Neutrophil (primary cell): ENCODE measurements around the gene UCK1.
A peak's percentile ranks its signal among the peaks of the same experiment; 100 is the strongest.

ENCODE experiments used
- H3K27ac ChIP-seq: fragments of 200-600 bp; sonication (generic); 2 replicates; pipeline ENCODE4 v1.5.1; 2016; ENCODE audit warnings: mild to moderate bottlenecking, moderate library complexity
- H3K27me3 ChIP-seq: fragments of 200-600 bp; sonication (generic); 2 replicates; pipeline ENCODE4 v1.6.0; 2016; ENCODE audit warnings: mild to moderate bottlenecking
- H3K36me3 ChIP-seq: fragments of 200-600 bp; sonication (generic); 2 replicates; pipeline ENCODE4 v1.5.1; 2017
- H3K4me1 ChIP-seq, 2 experiments: fragments of 200-600 bp in 1 of 2; sonication (generic) in 1 of 2; 1 replicate in 1 of 2; 2 replicates in 1 of 2; pipeline versions ENCODE4 v1.5.1 to v1.6.1; 2013 to 2016; ENCODE audit warnings: low read depth in 1 of 2, low read length in 1 of 2, mild to moderate bottlenecking in 1 of 2, moderate library complexity in 1 of 2; ENCODE audit not compliant: control insufficient read depth in 1 of 2, insufficient read depth in 1 of 2
- H3K4me3 ChIP-seq, 2 experiments: fragments of 200-600 bp in 1 of 2; sonication (generic) in 1 of 2; 1 replicate in 1 of 2; 2 replicates in 1 of 2; pipeline ENCODE4 v1.5.1; 2013 to 2016; ENCODE audit warnings: low read depth in 1 of 2, low read length in 1 of 2, mild to moderate bottlenecking in 1 of 2, moderate library complexity in 1 of 2
- H3K9me3 ChIP-seq: fragments of 200-600 bp; sonication (generic); 2 replicates; pipeline ENCODE4 v1.5.1; 2016
- TF ChIP-seq, protein P1 (sequence below): fragments of 200-600 bp; sonication (generic); IDR thresholded peaks from 2 replicates; pipeline ENCODE4 v1.5.1; 2016; ENCODE audit warnings: antibody characterized with exemption

The UCK1 gene

DNA sequence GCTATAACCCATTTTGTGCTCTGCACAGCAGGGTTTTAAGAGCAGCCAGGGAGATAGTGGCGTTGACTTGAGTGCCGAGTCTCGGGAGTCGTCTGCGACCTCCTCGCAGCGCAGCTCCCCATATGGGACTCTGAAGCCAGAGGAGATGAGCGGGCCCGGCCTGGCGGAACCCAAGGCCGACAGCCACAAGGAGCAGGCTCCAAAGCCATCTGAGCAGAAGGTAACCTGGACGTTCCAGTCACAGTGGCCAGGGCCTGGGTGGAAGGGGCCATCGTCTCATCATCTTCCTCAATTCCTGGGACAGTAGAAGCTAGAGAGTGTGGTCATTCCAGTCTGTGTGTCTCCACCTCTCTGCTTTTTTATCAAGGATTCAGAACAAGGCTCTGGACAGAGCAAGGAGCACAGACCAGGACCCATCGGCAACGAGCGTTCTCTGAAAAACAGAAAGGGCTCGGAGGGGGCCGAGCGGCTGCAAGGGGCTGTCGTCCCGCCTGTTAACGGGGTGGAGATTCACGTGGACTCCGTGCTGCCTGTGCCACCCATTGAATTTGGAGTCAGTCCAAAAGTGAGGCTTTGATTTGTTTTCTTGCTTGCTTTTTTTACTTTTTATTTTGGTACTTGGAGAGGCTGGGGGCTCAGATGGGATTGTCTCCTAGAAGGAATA is 48.6 kb downstream of the UCK1 start:
- Histone ChIP-seq H3K9me3 (no peaks in the 10 kb centered on the region), H3K4me3 (no peak overlapping the region), H3K27ac (no peak overlapping the region), H3K27me3 (no peaks in the 10 kb centered on the region), H3K4me1 (no peaks in the 10 kb centered on the region), H3K36me3 (peaks cover 96% of the 10 kb centered on the region)
- TF ChIP-seq, protein P1, sequence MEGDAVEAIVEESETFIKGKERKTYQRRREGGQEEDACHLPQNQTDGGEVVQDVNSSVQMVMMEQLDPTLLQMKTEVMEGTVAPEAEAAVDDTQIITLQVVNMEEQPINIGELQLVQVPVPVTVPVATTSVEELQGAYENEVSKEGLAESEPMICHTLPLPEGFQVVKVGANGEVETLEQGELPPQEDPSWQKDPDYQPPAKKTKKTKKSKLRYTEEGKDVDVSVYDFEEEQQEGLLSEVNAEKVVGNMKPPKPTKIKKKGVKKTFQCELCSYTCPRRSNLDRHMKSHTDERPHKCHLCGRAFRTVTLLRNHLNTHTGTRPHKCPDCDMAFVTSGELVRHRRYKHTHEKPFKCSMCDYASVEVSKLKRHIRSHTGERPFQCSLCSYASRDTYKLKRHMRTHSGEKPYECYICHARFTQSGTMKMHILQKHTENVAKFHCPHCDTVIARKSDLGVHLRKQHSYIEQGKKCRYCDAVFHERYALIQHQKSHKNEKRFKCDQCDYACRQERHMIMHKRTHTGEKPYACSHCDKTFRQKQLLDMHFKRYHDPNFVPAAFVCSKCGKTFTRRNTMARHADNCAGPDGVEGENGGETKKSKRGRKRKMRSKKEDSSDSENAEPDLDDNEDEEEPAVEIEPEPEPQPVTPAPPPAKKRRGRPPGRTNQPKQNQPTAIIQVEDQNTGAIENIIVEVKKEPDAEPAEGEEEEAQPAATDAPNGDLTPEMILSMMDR = no peak

DNA sequence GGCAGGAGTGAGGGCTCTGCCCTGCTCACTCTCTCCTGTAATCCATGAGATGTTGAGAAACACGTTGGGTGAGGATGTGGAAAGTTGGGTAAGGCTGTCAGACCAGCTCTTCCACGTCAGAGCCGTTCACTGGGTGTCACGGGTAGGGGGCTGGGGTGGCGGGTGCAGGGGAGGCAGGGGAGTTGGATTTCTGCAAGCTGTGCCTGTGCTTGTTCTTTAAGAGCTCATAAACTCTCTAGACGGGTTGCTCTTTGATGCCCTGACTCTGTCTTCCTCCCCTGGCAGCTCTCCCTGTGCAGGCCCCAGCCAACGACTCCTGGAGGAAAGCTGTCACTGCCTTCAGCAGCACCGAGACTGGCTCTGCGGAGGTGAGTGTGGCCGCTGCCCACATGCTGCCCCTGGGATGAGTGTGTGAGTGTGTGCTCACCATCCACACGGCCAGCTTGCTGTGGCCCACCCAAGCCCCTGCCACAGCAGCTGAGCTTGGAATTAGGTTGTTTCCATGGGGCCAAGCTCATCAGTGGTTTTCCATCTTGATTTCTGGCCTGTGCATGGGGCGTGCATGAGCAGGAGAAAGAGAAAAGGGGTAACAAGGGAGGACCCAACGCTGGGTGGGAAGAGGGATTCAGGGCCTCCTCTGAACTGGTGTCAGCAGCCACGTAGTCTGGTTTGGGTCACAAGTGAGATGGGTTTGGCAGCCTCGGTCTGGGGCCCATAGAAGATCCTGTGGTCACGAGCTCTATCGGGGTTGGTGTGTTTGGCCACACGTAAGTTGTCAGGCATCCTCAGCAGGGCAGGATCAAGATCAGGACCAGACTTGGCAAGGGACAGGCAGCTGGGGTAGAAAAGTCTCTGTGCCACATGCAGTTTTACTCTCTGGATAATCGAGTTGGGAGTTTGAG is 49.4 kb downstream of the UCK1 start:
- no peaks in the 10 kb centered on the region for H3K27me3 ChIP-seq
- TF ChIP-seq, protein P1 = no peak
- H3K4me3 ChIP-seq = no peak overlapping the region
- no peaks in the 10 kb centered on the region for H3K9me3 ChIP-seq
- H3K4me1 ChIP-seq = no peaks in the 10 kb centered on the region
- no peak overlapping the region for H3K27ac ChIP-seq
- H3K36me3 ChIP-seq = peaks cover 96% of the 10 kb centered on the region

- Histone ChIP-seq H3K4me1 (no peaks in the 10 kb centered on the region), H3K4me3 (no peak overlapping the region), H3K9me3 (no peaks in the 10 kb centered on the region), H3K36me3 (peaks cover 96% of the 10 kb centered on the region), H3K27ac (no peak overlapping the region), H3K27me3 (no peaks in the 10 kb centered on the region)
- TF ChIP-seq, protein P1 = no peak
Measured at GRCh38 chr9:131480258-131480657, 50.8 kb downstream of the UCK1 start.

DNA sequence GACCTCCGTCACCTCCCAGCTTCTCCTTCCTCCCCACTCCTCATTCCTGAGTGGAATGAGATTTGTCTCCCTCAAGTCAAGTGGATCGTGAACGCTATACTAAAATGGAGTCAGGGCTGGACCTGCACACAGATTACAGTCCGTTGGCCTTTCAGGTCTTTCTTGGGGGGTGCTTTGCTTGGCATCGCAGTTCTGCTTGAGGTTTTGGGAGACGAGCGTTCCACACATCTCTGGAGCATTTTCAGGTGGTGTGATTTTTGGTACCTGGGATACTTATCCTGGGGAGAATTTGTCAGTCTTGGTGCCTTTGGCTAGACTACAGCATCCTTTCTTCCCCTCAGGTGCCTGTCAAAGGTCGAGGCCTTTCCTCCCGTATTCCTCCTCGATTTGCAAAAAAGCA is 52.2 kb downstream of the UCK1 start:
- Histone ChIP-seq H3K9me3 (no peaks in the 10 kb centered on the region), H3K4me3 (no peak overlapping the region), H3K36me3 (peaks cover 96% of the 10 kb centered on the region), H3K4me1 (no peaks in the 10 kb centered on the region), H3K27ac (no peak overlapping the region), H3K27me3 (no peaks in the 10 kb centered on the region)
- TF ChIP-seq, protein P1 = no peak

GRCh38 chr9:131478421-131478868 is 52.6 kb downstream of the UCK1 start:
- TF ChIP-seq, protein P1 = peak; percentile 30
- no peaks in the 10 kb centered on the region for H3K27me3 ChIP-seq
- no peaks in the 10 kb centered on the region for H3K4me1 ChIP-seq
- no peak overlapping the region for H3K4me3 ChIP-seq
- H3K9me3 ChIP-seq = no peaks in the 10 kb centered on the region
- peaks cover 96% of the 10 kb centered on the region for H3K36me3 ChIP-seq
- H3K27ac ChIP-seq = no peak overlapping the region
